ENCODE measurements around the gene BBS10. TPM values are rescaled to one million over a fixed set of nuclear protein-coding genes. Genes with fewer than 3 reads are reported as not detected.
"Not testable (repeated sequence)": the region's sequence is repeated elsewhere in the genome, so short reads cannot be mapped to it uniquely, and the experiment has no call there.

The BBS10 gene
- polyA plus RNA-seq, 1 experiment: 20.0 TPM

- no peak for DNase-seq (ENCODE audit: low read depth, low spot score)
- no peaks in the 10 kb centered on the region for H3K9me3 ChIP-seq (ENCODE audit: control insufficient read depth, insufficient read depth, low read length)
- no peaks in the 10 kb centered on the region for H3K27me3 ChIP-seq (ENCODE audit: control insufficient read depth, insufficient read depth, low read length)
- POLR2A ChIA-PET: no interaction called here
- CTCF ChIA-PET: no interaction called here
- no peak overlapping the region for H3K27ac ChIP-seq (ENCODE audit: low read depth, low read length)
- no peak overlapping the region for H3K4me3 ChIP-seq (ENCODE audit: low read depth, low read length)
- no peak for TF ChIP-seq CTCF (IDR thresholded peaks at IDR 0.05; ENCODE audit: low read depth, low read length)
These were observed 20.0 kb upstream of the BBS10 start for GRCh38 chr12:76368230-76368629.

GRCh38 chr12:76366163-76366562 is 17.9 kb upstream of the BBS10 start:
- TF ChIP-seq CTCF (IDR thresholded peaks at IDR 0.05; ENCODE audit: low read depth, low read length): no peak
- H3K27me3 ChIP-seq (ENCODE audit: control insufficient read depth, insufficient read depth, low read length): no peaks in the 10 kb centered on the region
- ChIA-PET CTCF (no interaction called here), POLR2A (no interaction called here)
- no peaks in the 10 kb centered on the region for H3K9me3 ChIP-seq (ENCODE audit: control insufficient read depth, insufficient read depth, low read length)
- H3K27ac ChIP-seq (ENCODE audit: low read depth, low read length): no peak overlapping the region
- no peak for DNase-seq (ENCODE audit: low read depth, low spot score)
- H3K4me3 ChIP-seq (ENCODE audit: low read depth, low read length): no peak overlapping the region

- H3K9me3 ChIP-seq (ENCODE audit: control insufficient read depth, insufficient read depth, low read length); H3K27ac ChIP-seq (ENCODE audit: low read depth, low read length); CTCF ChIA-PET; H3K4me3 ChIP-seq (ENCODE audit: low read depth, low read length); H3K27me3 ChIP-seq (ENCODE audit: control insufficient read depth, insufficient read depth, low read length); DNase-seq (ENCODE audit: low read depth, low spot score); POLR2A ChIA-PET: not testable (repeated sequence)
These were observed 15.9 kb upstream of the BBS10 start for GRCh38 chr12:76364131-76364530.

GRCh38 chr12:76360316-76360715 is 12.1 kb upstream of the BBS10 start:
- no peaks in the 10 kb centered on the region for H3K9me3 ChIP-seq (ENCODE audit: control insufficient read depth, insufficient read depth, low read length)
- ChIA-PET POLR2A (no interaction called here), CTCF (no interaction called here)
- no peaks in the 10 kb centered on the region for H3K27me3 ChIP-seq (ENCODE audit: control insufficient read depth, insufficient read depth, low read length)
- no peak overlapping the region for H3K27ac ChIP-seq (ENCODE audit: low read depth, low read length)
- TF ChIP-seq CTCF (IDR thresholded peaks at IDR 0.05; ENCODE audit: low read depth, low read length): no peak
- H3K4me3 ChIP-seq (ENCODE audit: low read depth, low read length): no peak overlapping the region
- DNase-seq (ENCODE audit: low read depth, low spot score): no peak

DNA sequence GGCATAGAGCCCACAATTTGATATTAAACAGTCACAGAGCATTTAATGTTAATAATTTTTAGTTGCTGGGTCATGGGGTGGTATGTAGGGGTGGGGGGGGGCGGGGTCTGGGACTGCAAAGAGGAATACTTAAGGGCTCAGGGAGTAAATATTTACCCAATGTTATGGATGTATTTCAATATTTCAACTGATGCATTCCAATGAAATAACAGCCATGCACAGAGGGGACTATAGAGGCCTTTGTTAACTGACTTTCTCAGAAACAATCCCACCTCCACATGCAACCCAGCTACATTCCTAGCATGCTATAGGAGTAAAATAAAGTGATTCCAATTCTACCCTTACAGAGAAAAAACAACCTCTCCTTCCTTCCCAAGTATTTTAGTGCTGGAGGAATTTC is 7.9 kb upstream of the BBS10 start:
- ChIA-PET POLR2A (no interaction called here), CTCF (no interaction called here)
- Histone ChIP-seq H3K4me3 (ENCODE audit: low read depth, low read length) (no peak overlapping the region), H3K9me3 (ENCODE audit: control insufficient read depth, insufficient read depth, low read length) (no peaks in the 10 kb centered on the region), H3K27ac (ENCODE audit: low read depth, low read length) (no peak overlapping the region), H3K27me3 (ENCODE audit: control insufficient read depth, insufficient read depth, low read length) (no peaks in the 10 kb centered on the region)
- no peak for DNase-seq (ENCODE audit: low read depth, low spot score)
- TF ChIP-seq CTCF (IDR thresholded peaks at IDR 0.05; ENCODE audit: low read depth, low read length): no peak

All from AG04450 (cell line).